SK-N-MC (cell line): ENCODE results near the gene PTPN1.
"Not testable (repeated sequence)": the region's sequence is repeated elsewhere in the genome, so short reads cannot be mapped to it uniquely, and the experiment has no call there.

ENCODE experiments used
- EZH2 ChIP-seq: fragments of 200-600 bp; sonication (generic); IDR thresholded peaks from one replicate; pipeline ENCODE4 v1.6.1; 2017; ENCODE audit warnings: antibody characterized with exemption
- POLR2AphosphoS5 ChIP-seq: IDR thresholded peaks from 2 replicates; pipeline ENCODE4 v1.6.1; 2012; ENCODE audit warnings: mild to moderate bottlenecking, low read depth, low read length, borderline replicate concordance

- not testable (repeated sequence) for TF ChIP-seq POLR2AphosphoS5, EZH2
Measured at GRCh38 chr20:50474356-50474755, 35.8 kb upstream of the PTPN1 start.
